Measurements from ENCODE around the gene CSNK2A1. TPM values are rescaled to one million over a fixed set of nuclear protein-coding genes. Genes with fewer than 3 reads are reported as not detected.

Gene CSNK2A1
- total RNA-seq, 1 experiment from 2014 or later: 205 TPM

DNA sequence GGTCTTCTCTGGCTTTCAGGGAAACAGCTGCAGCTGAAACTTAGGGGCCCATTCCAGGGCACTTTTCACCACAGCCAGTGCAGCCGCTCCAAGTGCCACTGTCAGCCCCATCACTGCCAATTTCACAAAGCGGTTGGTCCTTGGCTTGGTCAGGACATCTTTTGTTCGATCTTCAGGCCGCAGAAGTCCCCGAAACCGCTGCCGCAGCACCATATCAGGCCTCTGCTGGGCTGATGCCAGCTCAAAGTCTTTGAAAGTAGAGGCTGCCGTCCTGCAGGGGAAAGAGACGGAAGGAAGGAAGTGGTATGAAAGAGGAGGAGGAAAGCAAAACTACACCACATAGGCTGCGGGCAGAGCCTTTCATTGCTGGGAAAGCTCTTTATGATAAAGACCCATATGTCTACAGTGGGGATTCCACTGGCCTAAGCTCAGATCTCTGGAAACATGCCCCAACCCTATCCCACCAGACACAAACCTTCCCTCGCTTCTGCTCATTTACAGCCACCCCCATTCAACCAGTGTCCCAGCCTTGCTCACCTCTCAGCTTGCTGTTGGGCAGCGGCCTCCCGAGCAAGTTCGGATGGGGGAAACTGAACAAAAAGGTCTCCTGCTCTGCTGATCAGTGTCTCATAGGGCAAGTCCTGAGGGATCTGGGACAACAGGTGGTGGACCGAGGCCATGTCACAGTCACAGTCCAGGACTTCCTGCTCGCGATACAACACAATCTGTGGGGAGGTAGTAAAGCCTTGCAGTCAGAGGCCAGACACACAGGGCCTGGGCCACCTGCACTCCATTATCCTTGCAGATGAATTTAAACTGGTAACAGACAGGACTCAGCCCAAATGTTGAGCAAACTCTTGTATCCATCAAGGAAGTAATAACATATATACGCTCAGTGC is 104.8 kb downstream of the CSNK2A1 start:
- ChIA-PET POLR2A (no interaction called here), CTCF (interaction anchor here (0.5 kb wide), 1 partner anchor 25 kb away, joined by 4 read pairs; no protein-coding TSS in a partner anchor)
- Mint-ChIP-seq H3K27me3 (ENCODE audit: insufficient read depth, unreplicated experiment) (no peaks in the 10 kb centered on the region), H3K27ac (ENCODE audit: unreplicated experiment) (no peak overlapping the region), H3K9me3 (ENCODE audit: unreplicated experiment) (no peaks in the 10 kb centered on the region), H3K4me1 (ENCODE audit: low read depth, unreplicated experiment) (no peaks in the 10 kb centered on the region), H3K4me3 (ENCODE audit: unreplicated experiment) (no peak overlapping the region), H3K36me3 (ENCODE audit: insufficient read depth, unreplicated experiment) (peaks cover 90% of the 10 kb centered on the region)
- H3K4me1 ChIP-seq: no peaks in the 10 kb centered on the region
- H3K9me3 ChIP-seq: no peaks in the 10 kb centered on the region
- intact Hi-C loops (cut with micrococcal nuclease; ENCODE audit: unreplicated experiment): no loop called here
- no TSS peak for BruUV-seq (replicated peaks)
- TF ChIP-seq, protein P1, sequence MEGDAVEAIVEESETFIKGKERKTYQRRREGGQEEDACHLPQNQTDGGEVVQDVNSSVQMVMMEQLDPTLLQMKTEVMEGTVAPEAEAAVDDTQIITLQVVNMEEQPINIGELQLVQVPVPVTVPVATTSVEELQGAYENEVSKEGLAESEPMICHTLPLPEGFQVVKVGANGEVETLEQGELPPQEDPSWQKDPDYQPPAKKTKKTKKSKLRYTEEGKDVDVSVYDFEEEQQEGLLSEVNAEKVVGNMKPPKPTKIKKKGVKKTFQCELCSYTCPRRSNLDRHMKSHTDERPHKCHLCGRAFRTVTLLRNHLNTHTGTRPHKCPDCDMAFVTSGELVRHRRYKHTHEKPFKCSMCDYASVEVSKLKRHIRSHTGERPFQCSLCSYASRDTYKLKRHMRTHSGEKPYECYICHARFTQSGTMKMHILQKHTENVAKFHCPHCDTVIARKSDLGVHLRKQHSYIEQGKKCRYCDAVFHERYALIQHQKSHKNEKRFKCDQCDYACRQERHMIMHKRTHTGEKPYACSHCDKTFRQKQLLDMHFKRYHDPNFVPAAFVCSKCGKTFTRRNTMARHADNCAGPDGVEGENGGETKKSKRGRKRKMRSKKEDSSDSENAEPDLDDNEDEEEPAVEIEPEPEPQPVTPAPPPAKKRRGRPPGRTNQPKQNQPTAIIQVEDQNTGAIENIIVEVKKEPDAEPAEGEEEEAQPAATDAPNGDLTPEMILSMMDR (IDR thresholded peaks at IDR 0.05; ENCODE audit: insufficient read depth in 1 of 2, low read depth in 1 of 2, low read length in 1 of 2, severe bottlenecking in 1 of 2, unreplicated experiment in 1 of 2): no peak
- H3K27me3 ChIP-seq (replicated peaks; ENCODE audit: control insufficient read depth, insufficient read depth, low read length): no peaks in the 10 kb centered on the region
- no peak for DNase-seq
- peaks cover 12% of the 10 kb centered on the region for H3K36me3 ChIP-seq (ENCODE audit: control insufficient read depth, insufficient read depth, low read length)
- no peak overlapping the region for H3K4me3 ChIP-seq (ENCODE audit: low read depth, low read length)

DNA sequence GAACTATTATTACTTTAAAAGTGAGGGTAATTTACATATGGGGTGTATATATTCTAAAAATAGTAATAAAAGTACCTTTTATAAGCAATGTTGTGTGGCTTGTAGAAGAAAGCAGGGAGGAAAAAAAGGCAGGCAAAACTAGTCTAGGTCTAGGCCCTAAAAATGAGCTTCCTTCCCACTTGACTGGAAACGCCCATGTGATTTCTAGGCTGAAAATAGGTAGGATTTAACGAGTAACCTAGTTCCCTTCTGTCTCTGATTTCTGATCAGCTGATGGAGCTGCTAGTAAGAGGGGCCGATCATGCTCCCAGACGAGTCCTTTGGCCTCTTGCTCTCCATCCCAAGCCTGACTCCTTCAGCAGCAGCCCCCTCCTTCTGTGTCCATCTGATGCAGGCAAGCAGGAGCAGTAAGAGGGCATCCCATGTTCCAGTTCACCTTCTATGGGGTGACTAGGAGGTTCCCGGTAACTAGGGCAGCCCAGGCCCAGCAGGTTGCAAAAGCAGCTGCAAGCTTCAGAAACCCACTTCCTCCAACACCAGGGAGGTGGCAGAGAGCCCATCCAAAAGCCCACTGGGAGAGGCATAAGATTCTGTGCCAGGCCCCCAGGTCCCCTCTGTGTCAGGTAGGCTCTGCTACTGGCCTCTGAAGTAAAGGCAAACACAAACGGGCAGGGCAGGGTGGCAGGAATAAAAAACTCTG is 105.7 kb downstream of the CSNK2A1 start:
- Mint-ChIP-seq H3K9me3 (ENCODE audit: unreplicated experiment) (no peaks in the 10 kb centered on the region), H3K27me3 (ENCODE audit: insufficient read depth, unreplicated experiment) (no peaks in the 10 kb centered on the region), H3K36me3 (ENCODE audit: insufficient read depth, unreplicated experiment) (peaks cover 90% of the 10 kb centered on the region), H3K27ac (ENCODE audit: unreplicated experiment) (no peak overlapping the region), H3K4me1 (ENCODE audit: low read depth, unreplicated experiment) (no peaks in the 10 kb centered on the region), H3K4me3 (ENCODE audit: unreplicated experiment) (no peak overlapping the region)
- ChIA-PET POLR2A (no interaction called here), CTCF (no interaction called here)
- Histone ChIP-seq H3K27me3 (replicated peaks; ENCODE audit: control insufficient read depth, insufficient read depth, low read length) (no peaks in the 10 kb centered on the region), H3K4me3 (ENCODE audit: low read depth, low read length) (no peak overlapping the region), H3K4me1 (no peaks in the 10 kb centered on the region), H3K36me3 (ENCODE audit: control insufficient read depth, insufficient read depth, low read length) (peaks cover 12% of the 10 kb centered on the region), H3K9me3 (no peaks in the 10 kb centered on the region)
- intact Hi-C loops (cut with micrococcal nuclease; ENCODE audit: unreplicated experiment): no loop called here
- no peak for DNase-seq
- BruUV-seq (replicated peaks): no TSS peak
- TF ChIP-seq, protein P1 (IDR thresholded peaks at IDR 0.05; ENCODE audit: insufficient read depth in 1 of 2, low read depth in 1 of 2, low read length in 1 of 2, severe bottlenecking in 1 of 2, unreplicated experiment in 1 of 2): no peak

DNA sequence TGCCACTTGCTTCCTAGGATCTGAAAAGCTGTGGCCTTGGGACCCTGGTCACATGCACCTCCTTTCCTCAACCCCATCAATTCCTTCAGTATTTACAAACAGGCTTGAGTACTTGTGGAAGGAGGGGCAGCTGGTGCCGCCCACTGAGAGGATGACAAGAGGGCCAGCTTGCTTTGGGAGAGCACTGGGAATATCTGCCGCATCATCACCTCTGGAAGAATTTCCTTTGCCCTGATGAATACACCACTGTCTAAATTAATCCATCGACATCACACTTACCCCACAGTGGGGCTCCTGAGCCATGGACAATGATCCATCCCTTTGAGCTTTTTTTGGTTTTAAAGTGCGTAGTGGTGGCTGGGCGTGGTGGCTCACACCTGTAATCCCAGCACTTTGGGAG is 107.1 kb downstream of the CSNK2A1 start:
- Mint-ChIP-seq H3K9me3 (ENCODE audit: unreplicated experiment) (no peaks in the 10 kb centered on the region), H3K27me3 (ENCODE audit: insufficient read depth, unreplicated experiment) (no peaks in the 10 kb centered on the region), H3K4me1 (ENCODE audit: low read depth, unreplicated experiment) (no peaks in the 10 kb centered on the region), H3K4me3 (ENCODE audit: unreplicated experiment) (no peak overlapping the region), H3K27ac (ENCODE audit: unreplicated experiment) (no peak overlapping the region), H3K36me3 (ENCODE audit: insufficient read depth, unreplicated experiment) (peaks cover 90% of the 10 kb centered on the region)
- Histone ChIP-seq H3K27me3 (replicated peaks; ENCODE audit: control insufficient read depth, insufficient read depth, low read length) (no peaks in the 10 kb centered on the region), H3K36me3 (ENCODE audit: control insufficient read depth, insufficient read depth, low read length) (peaks cover 9% of the 10 kb centered on the region; the same call in 1 of the 2 replicates), H3K9me3 (no peaks in the 10 kb centered on the region), H3K4me1 (no peaks in the 10 kb centered on the region), H3K4me3 (ENCODE audit: low read depth, low read length) (no peak overlapping the region)
- ChIA-PET CTCF (no interaction called here), POLR2A (no interaction called here)
- BruUV-seq (replicated peaks): no TSS peak
- TF ChIP-seq, protein P1 (IDR thresholded peaks at IDR 0.05; ENCODE audit: insufficient read depth in 1 of 2, low read depth in 1 of 2, low read length in 1 of 2, severe bottlenecking in 1 of 2, unreplicated experiment in 1 of 2): no peak
- no peak for DNase-seq
- intact Hi-C loops (cut with micrococcal nuclease; ENCODE audit: unreplicated experiment): no loop called here
